Neural progenitor cell (in vitro differentiated cells): ENCODE results near the gene SIVA1. TPM values are rescaled to one million over a fixed set of nuclear protein-coding genes. Genes with fewer than 3 reads are reported as not detected.

Source experiments
- DNase-seq: peaks from one replicate; pipeline ENCODE4 v3.0.0-alpha.2; 2016; ENCODE audit warnings: low spot score
- H2AFZ ChIP-seq: fragments of 200-600 bp; sonication (generic); replicated peaks from 2 replicates; pipeline ENCODE4 v1.6.1; 2016; ENCODE audit warnings: antibody characterized with exemption
- H3F3A ChIP-seq: fragments of 200-600 bp; sonication (generic); 2 replicates; pipeline ENCODE4 v1.6.1; 2016; ENCODE audit warnings: antibody characterized with exemption, low read depth
- H3K27ac ChIP-seq: fragments of 200-600 bp; sonication (generic); 2 replicates; pipeline ENCODE4 v1.5.1; 2016; ENCODE audit warnings: mild to moderate bottlenecking
- H3K27me3 ChIP-seq: fragments of 200-600 bp; sonication (generic); 2 replicates; pipeline ENCODE4 v1.6.1; 2016; ENCODE audit warnings: mild to moderate bottlenecking, moderate library complexity
- H3K36me3 ChIP-seq: fragments of 200-600 bp; sonication (generic); 2 replicates; pipeline ENCODE4 v1.5.1; 2016
- H3K4me1 ChIP-seq: fragments of 200-600 bp; sonication (generic); 2 replicates; pipeline ENCODE4 v1.6.1; 2016; ENCODE audit warnings: mixed run types
- H3K4me2 ChIP-seq: fragments of 200-600 bp; sonication (generic); 2 replicates; pipeline ENCODE4 v1.6.1; 2016
- H3K4me3 ChIP-seq: fragments of 200-600 bp; sonication (generic); 2 replicates; pipeline ENCODE4 v1.5.1; 2016
- H3K79me2 ChIP-seq: fragments of 200-600 bp; sonication (generic); 2 replicates; pipeline ENCODE4 v1.6.1; 2016; ENCODE audit warnings: low read depth
- H3K9ac ChIP-seq: fragments of 200-600 bp; sonication (generic); 2 replicates; pipeline ENCODE4 v1.6.1; 2016
- H3K9me3 ChIP-seq: fragments of 200-600 bp; sonication (generic); 2 replicates; pipeline ENCODE4 v1.5.1; 2016; ENCODE audit warnings: low read depth
- H4K20me1 ChIP-seq: fragments of 200-600 bp; sonication (generic); 2 replicates; pipeline ENCODE4 v1.6.1; 2016; ENCODE audit warnings: low read depth
- H3K27ac Mint-ChIP-seq: 3 replicates; pipeline ENCODE4 v1.8.0; 2021; ENCODE audit warnings: mixed read lengths
- H3K27me3 Mint-ChIP-seq: 2 replicates; pipeline ENCODE4 v1.8.0; 2022; ENCODE audit warnings: low read depth, mild to moderate bottlenecking, inconsistent platforms, moderate library complexity, mixed read lengths; ENCODE audit not compliant: insufficient read depth
- H3K36me3 Mint-ChIP-seq: 3 replicates; pipeline ENCODE4 v1.8.0; 2021; ENCODE audit warnings: mixed read lengths
- H3K4me1 Mint-ChIP-seq: 3 replicates; pipeline ENCODE4 v1.8.0; 2021; ENCODE audit warnings: mixed read lengths
- H3K4me3 Mint-ChIP-seq: 3 replicates; pipeline ENCODE4 v1.8.0; 2021; ENCODE audit warnings: mild to moderate bottlenecking, moderate library complexity, mixed read lengths
- H3K9me3 Mint-ChIP-seq: 3 replicates; pipeline ENCODE4 v1.8.0; 2020; ENCODE audit warnings: mixed read lengths
- CTCF ChIP-seq: fragments of 200-600 bp; sonication (generic); IDR thresholded peaks from 2 replicates; pipeline ENCODE4 v1.5.1; 2017; ENCODE audit warnings: antibody characterized with exemption, mild to moderate bottlenecking
- EZH2 ChIP-seq: fragments of 200-600 bp; sonication (generic); IDR thresholded peaks from 2 replicates; pipeline ENCODE4 v1.6.1; 2017; ENCODE audit warnings: antibody characterized with exemption, mild to moderate bottlenecking, moderate library complexity
- EZH2phosphoT487 ChIP-seq: fragments of 200-600 bp; sonication (generic); IDR thresholded peaks from 2 replicates; pipeline ENCODE4 v1.6.1; 2017; ENCODE audit warnings: antibody characterized with exemption
- total RNA-seq: library from RNA; depleted of rRNA; stranded (reverse); fragments of >200 nt; gene quantifications from 2 replicates; pipeline ENCODE4 v1.2.3, GENCODE V29; 2015; ENCODE audit warnings: low replicate concordance

Gene SIVA1
- total RNA-seq, 1 donor from 2014 or later: 139 TPM

GRCh38 chr14:104739026-104739425 lies 13.9 kb upstream of the SIVA1 start:
- no peaks in the 10 kb centered on the region for H3F3A ChIP-seq
- no peaks in the 10 kb centered on the region for H3K27me3 ChIP-seq
- no peaks in the 10 kb centered on the region for H3K36me3 ChIP-seq
- Mint-ChIP-seq H3K27ac (no peak overlapping the region), H3K4me1 (peaks cover 17% of the 10 kb centered on the region), H3K9me3 (no peaks in the 10 kb centered on the region), H3K27me3 (peaks cover 6% of the 10 kb centered on the region), H3K4me3 (no peak overlapping the region), H3K36me3 (peaks cover 6% of the 10 kb centered on the region)
- H3K9me3 ChIP-seq: no peaks in the 10 kb centered on the region
- H2AFZ ChIP-seq: no peak overlapping the region
- H4K20me1 ChIP-seq: no peaks in the 10 kb centered on the region
- no peak overlapping the region for H3K27ac ChIP-seq
- H3K79me2 ChIP-seq: no peaks in the 10 kb centered on the region
- TF ChIP-seq EZH2phosphoT487 (no peak), EZH2 (no peak), CTCF (no peak)
- no peak for DNase-seq
- H3K4me3 ChIP-seq: no peak overlapping the region
- H3K9ac ChIP-seq: no peak overlapping the region
- H3K4me2 ChIP-seq: no peak overlapping the region
- no peaks in the 10 kb centered on the region for H3K4me1 ChIP-seq

GRCh38 chr14:104739546-104740516 lies 13.1 kb upstream of the SIVA1 start:
- Mint-ChIP-seq H3K27me3 (peaks cover 6% of the 10 kb centered on the region), H3K27ac (no peak overlapping the region), H3K4me1 (peaks cover 24% of the 10 kb centered on the region), H3K4me3 (no peak overlapping the region), H3K36me3 (peaks cover 6% of the 10 kb centered on the region), H3K9me3 (no peaks in the 10 kb centered on the region)
- no peaks in the 10 kb centered on the region for H4K20me1 ChIP-seq
- H3K79me2 ChIP-seq: no peaks in the 10 kb centered on the region
- H3K9ac ChIP-seq: no peak overlapping the region
- H3K27ac ChIP-seq: no peak overlapping the region
- no peak overlapping the region for H3K4me2 ChIP-seq
- no peaks in the 10 kb centered on the region for H3K9me3 ChIP-seq
- H2AFZ ChIP-seq: no peak overlapping the region
- H3K4me3 ChIP-seq: no peak overlapping the region
- H3K4me1 ChIP-seq: no peaks in the 10 kb centered on the region
- no peaks in the 10 kb centered on the region for H3K27me3 ChIP-seq
- H3F3A ChIP-seq: no peaks in the 10 kb centered on the region
- DNase-seq: no peak
- TF ChIP-seq EZH2phosphoT487: no peak
- TF ChIP-seq CTCF: no peak
- TF ChIP-seq EZH2: no peak
- no peaks in the 10 kb centered on the region for H3K36me3 ChIP-seq

- Histone ChIP-seq H3K9ac (no peak overlapping the region), H3F3A (no peaks in the 10 kb centered on the region), H3K36me3 (no peaks in the 10 kb centered on the region), H3K4me3 (no peak overlapping the region), H3K4me1 (no peaks in the 10 kb centered on the region), H3K4me2 (no peak overlapping the region), H4K20me1 (no peaks in the 10 kb centered on the region), H3K9me3 (no peaks in the 10 kb centered on the region), H3K27ac (no peak overlapping the region), H3K79me2 (no peaks in the 10 kb centered on the region), H2AFZ (no peak overlapping the region), H3K27me3 (no peaks in the 10 kb centered on the region)
- DNase-seq: no peak
- TF ChIP-seq EZH2phosphoT487: no peak
- no peak for TF ChIP-seq EZH2
- TF ChIP-seq CTCF: no peak
- Mint-ChIP-seq H3K4me3 (no peak overlapping the region), H3K36me3 (peaks cover 6% of the 10 kb centered on the region), H3K4me1 (peaks cover 21% of the 10 kb centered on the region), H3K27me3 (peaks cover 6% of the 10 kb centered on the region), H3K27ac (no peak overlapping the region), H3K9me3 (no peaks in the 10 kb centered on the region)
Observed at GRCh38 chr14:104741108-104741802, 11.7 kb upstream of the SIVA1 start.
